Neural cell (in vitro differentiated cells): ENCODE results near the gene GSE1.

ENCODE experiments used
- CTCF ChIP-seq: fragments of 450-650 bp; IDR thresholded peaks from 2 replicates; pipeline ENCODE4 v1.5.1; 2014; ENCODE audit warnings: antibody characterized with exemption, mild to moderate bottlenecking, moderate library complexity; ENCODE audit not compliant: poor library complexity, severe bottlenecking
- SMC3 ChIP-seq: fragments of 450-650 bp; conservative IDR thresholded peaks from 2 replicates; pipeline ENCODE4 v1.6.1; 2014; ENCODE audit warnings: antibody characterized with exemption, mild to moderate bottlenecking, moderate library complexity; ENCODE audit not compliant: poor library complexity

DNA sequence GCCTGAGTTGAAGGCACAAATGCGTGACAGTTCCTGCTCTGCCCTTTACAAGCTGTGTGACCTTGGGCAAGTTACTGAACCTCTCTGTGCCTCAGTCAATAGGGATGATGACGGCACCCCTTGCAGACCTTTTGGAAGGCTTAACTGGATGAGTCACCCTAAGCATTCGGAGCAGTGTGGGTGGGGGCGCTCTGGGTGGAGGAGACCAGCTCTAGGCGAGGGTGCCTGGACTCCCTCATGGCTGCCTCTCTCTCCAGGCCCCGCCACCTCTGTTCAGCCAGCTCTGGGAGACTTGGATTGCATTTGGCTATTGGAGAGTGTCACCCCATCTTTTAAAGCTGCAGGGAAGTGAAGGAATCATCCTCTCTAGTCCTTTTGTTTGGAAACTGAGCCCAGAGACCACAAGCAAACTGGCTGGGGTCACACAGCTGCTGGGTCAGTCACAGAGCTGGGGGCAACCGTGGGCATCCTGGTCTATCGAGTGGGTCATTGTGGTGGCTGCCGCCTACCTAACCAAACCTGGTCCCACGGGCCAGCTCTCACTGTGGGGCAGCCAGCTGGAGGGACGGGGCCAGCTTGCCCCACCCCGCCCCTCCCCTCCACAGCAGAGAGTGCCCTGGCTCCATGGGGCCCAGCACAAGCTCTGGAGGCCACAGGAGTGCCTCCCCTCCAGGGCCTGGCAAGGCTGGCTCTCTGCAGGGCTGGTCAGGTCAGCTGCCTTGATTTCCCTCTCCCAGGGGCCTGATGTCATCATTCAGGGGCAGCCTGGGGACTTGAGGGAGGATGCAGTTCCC is 20.2 kb upstream of the GSE1 start:
- TF ChIP-seq CTCF (no peak), SMC3 (no peak)
